C4-2B (cell line): ENCODE results near the gene KPNA5.

Experiments
- ZFX ChIP-seq: fragments of 450-650 bp; IDR thresholded peaks from 2 replicates; pipeline ENCODE4 v1.6.1; 2017
- TF ChIP-seq, protein P1 (sequence below): fragments of 450-650 bp; conservative IDR thresholded peaks from 2 replicates; pipeline ENCODE4 v1.5.1; 2017; ENCODE audit warnings: mild to moderate bottlenecking

DNA sequence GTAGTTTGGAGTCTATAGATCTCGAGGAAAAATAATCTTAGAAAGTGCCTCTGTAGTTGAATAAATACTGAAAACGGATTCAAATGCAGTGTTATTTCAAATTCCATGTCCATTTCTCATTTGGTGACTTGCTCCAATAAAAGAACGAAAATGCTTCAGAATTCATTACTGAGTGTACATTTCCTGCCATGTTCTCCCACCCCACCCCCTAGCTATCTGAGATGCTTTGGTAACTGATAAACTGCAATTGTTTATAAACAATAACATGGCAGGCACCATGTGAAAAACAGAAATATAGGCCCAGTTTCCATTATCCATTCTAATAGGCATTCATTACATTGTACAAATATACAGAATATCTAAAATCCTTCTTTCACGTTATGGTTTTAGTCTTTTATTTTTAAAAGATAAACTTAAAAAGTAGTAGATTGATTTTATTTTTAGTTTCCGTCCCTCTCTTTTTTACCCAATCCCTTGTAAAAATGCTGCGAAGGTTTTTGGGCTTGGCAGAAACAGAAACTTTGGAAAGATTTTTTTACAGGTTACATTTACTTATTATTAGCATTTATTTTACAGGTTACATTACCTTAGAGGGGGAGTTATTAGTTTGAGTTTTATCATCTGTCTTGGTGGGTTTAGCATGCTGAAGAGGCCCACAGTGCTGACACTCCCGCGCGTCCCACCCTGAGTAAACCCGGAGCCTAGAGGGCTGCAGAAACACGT is 83.1 kb downstream of the KPNA5 start:
- TF ChIP-seq, protein P1, sequence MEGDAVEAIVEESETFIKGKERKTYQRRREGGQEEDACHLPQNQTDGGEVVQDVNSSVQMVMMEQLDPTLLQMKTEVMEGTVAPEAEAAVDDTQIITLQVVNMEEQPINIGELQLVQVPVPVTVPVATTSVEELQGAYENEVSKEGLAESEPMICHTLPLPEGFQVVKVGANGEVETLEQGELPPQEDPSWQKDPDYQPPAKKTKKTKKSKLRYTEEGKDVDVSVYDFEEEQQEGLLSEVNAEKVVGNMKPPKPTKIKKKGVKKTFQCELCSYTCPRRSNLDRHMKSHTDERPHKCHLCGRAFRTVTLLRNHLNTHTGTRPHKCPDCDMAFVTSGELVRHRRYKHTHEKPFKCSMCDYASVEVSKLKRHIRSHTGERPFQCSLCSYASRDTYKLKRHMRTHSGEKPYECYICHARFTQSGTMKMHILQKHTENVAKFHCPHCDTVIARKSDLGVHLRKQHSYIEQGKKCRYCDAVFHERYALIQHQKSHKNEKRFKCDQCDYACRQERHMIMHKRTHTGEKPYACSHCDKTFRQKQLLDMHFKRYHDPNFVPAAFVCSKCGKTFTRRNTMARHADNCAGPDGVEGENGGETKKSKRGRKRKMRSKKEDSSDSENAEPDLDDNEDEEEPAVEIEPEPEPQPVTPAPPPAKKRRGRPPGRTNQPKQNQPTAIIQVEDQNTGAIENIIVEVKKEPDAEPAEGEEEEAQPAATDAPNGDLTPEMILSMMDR: no peak
- no peak for TF ChIP-seq ZFX
